ENCODE data around the gene ANAPC4.

ANAPC4 gene

DNA sequence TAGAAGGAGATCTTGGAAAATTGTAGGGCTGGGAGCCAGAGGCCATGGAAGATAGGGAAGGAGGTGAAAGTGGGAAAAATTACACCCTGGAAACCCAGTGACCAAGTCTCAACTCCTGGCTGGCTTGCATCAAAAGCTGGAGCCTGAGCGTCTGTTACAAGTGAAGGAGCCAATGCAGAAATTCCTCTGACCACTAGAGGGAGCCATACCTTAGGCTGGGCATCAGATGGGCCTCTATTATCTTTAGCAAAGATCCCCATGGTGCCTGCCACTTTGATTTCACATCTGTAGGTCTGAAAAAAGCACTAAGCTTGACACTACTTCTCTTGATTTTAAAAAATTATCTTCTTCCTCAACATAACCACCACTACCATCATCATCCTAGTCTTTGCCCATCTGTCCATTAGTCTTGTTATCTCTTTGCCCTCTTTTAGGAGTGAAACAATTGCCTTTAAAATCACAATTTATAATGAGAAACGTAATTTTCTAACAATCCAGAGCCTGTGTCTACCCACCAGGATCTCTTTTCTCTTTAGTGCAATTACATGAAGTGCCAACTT lies 62.9 kb downstream of the ANAPC4 start:
- DNase-seq, result peak; percentile 4 to 54

GRCh38 chr4:25440478-25441030 lies 63.5 kb downstream of the ANAPC4 start:
- no peak for DNase-seq

- DNase-seq, result no peak
These were observed 64.6 kb downstream of the ANAPC4 start for GRCh38 chr4:25441519-25442117.

DNA sequence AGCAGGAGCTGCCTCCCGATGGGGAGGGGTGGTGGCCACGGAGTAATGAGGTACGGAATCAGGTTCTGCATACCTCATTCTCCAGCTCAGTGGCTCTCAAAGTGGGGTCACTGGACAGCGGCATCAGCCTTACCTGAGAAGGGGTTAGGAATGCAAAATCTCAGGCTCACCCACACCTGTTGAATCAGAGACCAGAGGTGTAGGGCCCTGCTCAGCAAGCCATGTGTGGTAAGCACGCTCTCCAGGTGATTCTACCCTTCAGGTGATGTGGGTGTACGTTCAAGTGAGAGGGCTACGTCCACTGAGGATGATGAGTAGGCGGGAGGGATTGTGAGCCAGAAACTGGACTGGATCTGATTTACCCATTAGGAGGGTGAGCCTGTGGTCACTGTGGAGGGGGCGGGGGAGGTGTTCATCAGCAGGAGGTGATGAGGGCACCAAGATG lies 65.8 kb downstream of the ANAPC4 start:
- no peak for DNase-seq

DNA sequence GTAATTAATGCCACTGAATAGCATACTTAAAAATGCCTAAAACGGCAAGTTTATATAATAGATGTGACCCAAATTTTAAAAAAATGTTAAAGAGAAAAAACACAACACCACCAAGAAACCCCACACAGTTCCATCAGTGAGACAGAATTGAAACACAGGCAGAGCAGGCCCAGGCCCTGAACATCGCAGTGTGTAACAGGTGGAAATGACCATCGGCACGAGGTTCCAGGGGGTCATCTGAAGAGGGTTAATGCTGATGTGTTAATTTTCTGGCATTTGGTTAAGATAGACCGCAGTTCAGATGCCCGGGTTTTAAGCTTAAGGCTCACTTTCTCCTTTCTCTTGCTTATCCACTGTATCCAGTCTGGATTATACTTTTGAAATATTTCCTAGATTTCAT lies 66.8 kb downstream of the ANAPC4 start:
- DNase-seq, result no peak

GRCh38 chr4:25446611-25447010 lies 69.5 kb downstream of the ANAPC4 start:
- DNase-seq, result no peak

- DNase-seq, result no peak
These were observed 71.5 kb downstream of the ANAPC4 start for GRCh38 chr4:25448379-25449109.

GRCh38 chr4:25449270-25449669 lies 72.2 kb downstream of the ANAPC4 start:
- DNase-seq, result no peak

- DNase-seq, result no peak
These were observed 72.6 kb downstream of the ANAPC4 start for GRCh38 chr4:25449688-25450087.

- DNase-seq, result no peak
These were observed 73.4 kb downstream of the ANAPC4 start for GRCh38 chr4:25450491-25450901.

GRCh38 chr4:25451676-25452075 lies 74.6 kb downstream of the ANAPC4 start:
- no peak for DNase-seq

DNA sequence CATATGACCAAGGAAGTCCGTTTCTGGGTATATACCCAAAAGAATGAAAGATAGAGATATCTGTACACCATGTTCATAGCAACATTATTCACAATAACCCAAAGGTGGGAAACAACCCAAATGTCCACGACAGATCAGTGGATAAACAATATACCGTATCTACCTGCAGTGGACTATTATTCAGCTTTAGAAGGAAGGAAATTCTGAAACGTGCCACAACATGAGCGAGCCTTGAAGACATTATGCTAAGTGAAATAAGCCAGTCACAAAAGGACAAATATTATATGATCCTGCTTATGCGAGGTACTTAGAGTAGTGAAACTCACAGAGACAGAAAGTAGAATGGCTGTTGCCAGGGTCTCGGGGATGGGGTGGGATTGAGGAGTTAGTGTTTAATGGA lies 75.0 kb downstream of the ANAPC4 start:
- DNase-seq, result no peak

GRCh38 chr4:25454476-25454875 lies 77.4 kb downstream of the ANAPC4 start:
- DNase-seq, result no peak

DNA sequence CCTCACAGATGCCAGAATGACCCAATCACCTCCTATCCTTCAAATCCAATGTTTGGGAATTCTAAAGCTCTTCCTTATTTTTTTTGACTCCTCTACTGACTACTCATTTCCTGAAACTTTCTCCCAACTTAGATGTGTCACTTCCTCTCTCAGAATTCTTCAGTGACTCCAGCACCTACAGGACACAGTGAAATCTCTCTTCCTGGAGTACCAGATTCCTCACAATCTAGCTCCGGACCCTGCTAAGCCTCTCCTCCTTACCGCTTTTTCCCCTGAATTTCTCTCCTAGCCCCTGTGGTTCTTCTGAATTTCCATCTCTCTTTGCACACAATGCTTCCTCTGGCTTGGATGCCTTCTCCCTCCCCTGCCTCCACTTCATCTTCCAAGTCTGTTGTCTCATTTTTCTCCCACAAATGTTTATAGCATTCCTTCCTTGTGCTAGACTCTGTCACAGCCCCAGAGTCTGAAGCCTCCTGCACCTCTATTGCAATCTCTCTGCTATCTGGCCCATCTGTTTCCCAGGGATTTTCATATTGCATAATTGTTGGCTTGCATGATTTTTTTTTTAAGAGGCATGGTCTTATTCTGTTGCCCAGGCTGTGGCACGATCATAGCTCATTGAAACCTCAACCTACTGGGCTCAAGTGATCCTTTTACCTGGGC lies 80.1 kb downstream of the ANAPC4 start:
- DNase-seq, result no peak

DNA sequence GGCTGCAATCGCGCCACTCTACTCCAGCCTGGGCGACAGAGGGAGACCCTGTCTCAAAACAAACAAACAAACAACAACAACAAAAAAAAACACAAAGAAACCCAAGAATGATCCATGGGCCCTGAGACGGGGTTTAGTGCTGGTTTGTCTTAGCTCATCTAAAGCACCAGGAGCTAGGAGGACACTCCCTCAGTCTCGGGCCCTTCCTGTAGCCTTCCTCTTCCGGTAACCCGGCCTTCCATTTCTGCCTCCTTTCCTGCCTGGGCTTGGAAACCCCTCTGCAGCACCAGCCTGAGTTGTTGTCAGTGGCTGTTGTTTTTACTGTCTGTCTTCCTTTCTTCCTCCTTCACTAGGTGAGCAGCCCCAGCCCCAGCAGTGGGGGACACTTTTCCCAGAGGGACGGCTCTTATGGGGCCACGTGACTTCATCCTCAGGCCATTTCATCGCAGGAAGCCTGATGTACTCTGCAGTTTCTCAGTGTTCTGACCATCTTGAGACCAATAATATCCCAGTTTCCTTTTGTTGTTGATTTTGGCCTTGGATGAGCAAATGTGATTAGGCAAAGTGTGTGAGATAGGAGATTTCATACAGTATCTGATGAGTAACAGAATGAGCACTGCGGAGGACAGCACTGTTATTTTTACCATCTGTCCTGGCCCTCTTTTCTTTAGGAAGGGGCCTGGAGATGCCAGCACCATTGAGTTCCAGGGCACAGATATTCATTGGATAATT lies 90.1 kb downstream of the ANAPC4 start:
- no peak for DNase-seq

GRCh38 chr4:25467843-25468242 lies 90.8 kb downstream of the ANAPC4 start:
- no peak for DNase-seq

Data from bone marrow (tissue), 2 donors.